Measurements from ENCODE around the gene LMOD3.

The LMOD3 gene

GRCh38 chr3:69122403-69122802, at the start of gene LMOD3:
Gene LMOD3, minus strand, starts transcription at chr3:69122595. Its CDS starts 209 bp downstream, at chr3:69122386.
- DNase-seq, result no peak

- DNase-seq, result no peak
These were observed 49.7 kb upstream of the LMOD3 start for GRCh38 chr3:69172058-69172457.

- DNase-seq, result no peak
These were observed 44.1 kb upstream of the LMOD3 start for GRCh38 chr3:69166446-69166845.

- DNase-seq, result no peak
These were observed 43.3 kb upstream of the LMOD3 start for GRCh38 chr3:69165744-69166143.

- no peak for DNase-seq
These were observed 41.9 kb upstream of the LMOD3 start for GRCh38 chr3:69164296-69164695.

- DNase-seq, result no peak
These were observed 40.0 kb upstream of the LMOD3 start for GRCh38 chr3:69162308-69162980.

GRCh38 chr3:69161587-69162307, 39.4 kb upstream of the LMOD3 start:
- DNase-seq, result peak; percentile 52 to 75 (median 62)

GRCh38 chr3:69160525-69160924, 38.1 kb upstream of the LMOD3 start:
- no peak for DNase-seq

GRCh38 chr3:69160107-69160506, 37.7 kb upstream of the LMOD3 start:
- DNase-seq, result no peak

GRCh38 chr3:69149586-69149985, 27.2 kb upstream of the LMOD3 start:
- no peak for DNase-seq

GRCh38 chr3:69145688-69146087, 23.3 kb upstream of the LMOD3 start:
- no peak for DNase-seq

GRCh38 chr3:69144631-69145245, 22.3 kb upstream of the LMOD3 start:
- no peak for DNase-seq

GRCh38 chr3:69143612-69144011, 21.2 kb upstream of the LMOD3 start:
- DNase-seq, result no peak

- no peak for DNase-seq
These were observed 20.5 kb upstream of the LMOD3 start for GRCh38 chr3:69142797-69143454.

GRCh38 chr3:69142090-69142489, 19.7 kb upstream of the LMOD3 start:
- DNase-seq, result no peak

- no peak for DNase-seq
These were observed 18.9 kb upstream of the LMOD3 start for GRCh38 chr3:69141313-69141712.

GRCh38 chr3:69137412-69137811, 15.0 kb upstream of the LMOD3 start:
- no peak for DNase-seq

GRCh38 chr3:69137005-69137404, 14.6 kb upstream of the LMOD3 start:
- no peak for DNase-seq

- no peak for DNase-seq
These were observed 8.3 kb upstream of the LMOD3 start for GRCh38 chr3:69130689-69131088.

GRCh38 chr3:69129531-69129930, 7.1 kb upstream of the LMOD3 start:
- no peak for DNase-seq

GRCh38 chr3:69128509-69128908, 6.1 kb upstream of the LMOD3 start:
- DNase-seq, result no peak

- no peak for DNase-seq
These were observed 4.6 kb upstream of the LMOD3 start for GRCh38 chr3:69126999-69127398.

- DNase-seq, result no peak
These were observed 3.8 kb upstream of the LMOD3 start for GRCh38 chr3:69126216-69126615.

GRCh38 chr3:69121950-69122349, 445 bp downstream of the LMOD3 start:
- no peak for DNase-seq

All from suppressor macrophage treated with lipopolysaccharide for 1 hour (primary cell).